Ureter (tissue), 1 donor: ENCODE measurements around the gene LILRB1. TPM values are rescaled to one million over a fixed set of nuclear protein-coding genes. Genes with fewer than 3 reads are reported as not detected.
"Not testable (repeated sequence)": the region's sequence is repeated elsewhere in the genome, so short reads cannot be mapped to it uniquely, and the experiment has no call there.

Experiments used
- DNase-seq: peaks from one replicate; pipeline ENCODE4 v3.0.0-alpha.2; 2020; ENCODE audit warnings: low spot score
- total RNA-seq: library from RNA; stranded (reverse); gene quantifications from one replicate; pipeline ENCODE4 v1.2.4, GENCODE V29; 2023
- donor health status: DM: yes; HTN: yes; CAD: no.

The LILRB1 gene
- 2.7 TPM for total RNA-seq

DNA sequence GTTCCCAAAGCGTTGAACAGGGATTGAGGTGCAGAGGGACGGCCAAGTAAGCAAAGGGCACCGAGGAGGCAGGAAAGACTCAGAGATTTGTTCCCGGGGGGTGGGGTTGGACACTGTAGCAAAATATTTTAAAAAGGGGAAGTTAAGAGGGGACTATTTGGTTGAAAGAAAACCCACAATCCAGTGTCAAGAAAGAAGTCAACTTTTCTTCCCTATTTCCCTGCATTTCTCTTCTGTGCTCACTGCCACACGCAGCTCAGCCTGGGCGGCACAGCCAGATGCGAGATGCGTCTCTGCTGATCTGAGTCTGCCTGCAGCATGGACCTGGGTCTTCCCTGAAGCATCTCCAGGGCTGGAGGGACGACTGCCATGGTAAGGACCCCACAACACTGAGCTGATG lies at the start of gene LILRB1:
TSS of gene LILRB1 (plus strand) at position 223 of the 400 bp plus-strand sequence. CDS start 590 bp downstream, outside the sequence.
- DNase-seq = not testable (repeated sequence)

DNA sequence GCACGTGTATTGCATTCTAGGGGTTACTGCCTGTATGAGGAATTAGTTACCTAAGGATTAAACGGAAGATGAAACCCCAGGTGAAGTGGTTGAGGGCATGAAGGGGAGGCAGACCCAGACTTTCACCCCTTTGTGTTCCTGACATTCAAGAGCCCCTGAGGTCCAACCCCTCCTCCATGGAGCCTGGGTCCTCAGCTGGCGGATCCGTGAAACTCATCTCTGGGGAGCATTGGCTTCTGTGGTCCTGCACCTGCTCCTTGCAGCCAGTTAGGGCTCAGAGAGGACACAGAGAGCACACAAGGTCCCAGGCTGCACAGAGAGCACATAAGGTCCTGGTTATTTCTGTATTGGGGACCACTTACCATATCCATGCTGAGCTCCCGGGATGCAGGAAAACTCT lies 43.9 kb upstream of the LILRB1 start:
- no peak for DNase-seq

DNA sequence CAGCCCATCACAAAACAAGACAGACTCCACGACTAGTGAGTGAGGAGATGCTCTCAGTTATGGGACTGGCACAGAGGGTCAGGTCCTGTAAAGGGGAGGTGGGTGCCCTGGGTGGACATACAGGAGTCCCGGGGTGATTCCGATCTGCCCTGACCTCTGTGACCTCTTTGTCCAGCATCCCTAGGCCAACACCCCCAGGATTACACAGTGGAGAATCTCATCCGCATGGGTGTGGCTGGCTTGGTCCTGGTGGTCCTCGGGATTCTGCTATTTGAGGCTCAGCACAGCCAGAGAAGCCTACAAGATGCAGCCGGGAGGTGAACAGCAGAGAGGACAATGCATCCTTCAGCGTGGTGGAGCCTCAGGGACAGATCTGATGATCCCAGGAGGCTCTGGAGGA lies 43.3 kb upstream of the LILRB1 start:
- DNase-seq = no peak

DNA sequence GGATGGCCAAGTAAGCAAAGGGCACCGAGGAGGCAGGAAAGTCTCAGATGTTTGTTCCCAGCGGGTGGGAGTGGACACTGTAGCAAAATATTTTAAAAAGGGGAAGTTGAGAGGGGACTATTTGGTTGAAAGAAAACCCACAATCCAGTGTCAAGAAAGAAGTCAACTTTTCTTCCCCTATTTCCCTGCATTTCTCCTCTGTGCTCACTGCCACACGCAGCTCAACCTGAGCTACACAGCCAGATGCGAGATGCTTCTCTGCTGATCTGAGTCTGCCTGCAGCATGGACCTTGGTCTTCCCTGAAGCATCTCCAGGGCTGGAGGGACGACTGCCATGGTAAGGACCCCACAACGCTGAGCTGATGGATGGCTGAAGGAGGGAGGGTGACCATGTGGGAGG lies 36.8 kb upstream of the LILRB1 start, which contains the start of gene LILRA1:
TSS of gene LILRA1 (plus strand) at position 188 of the 400 bp plus-strand sequence. CDS start 613 bp downstream, outside the sequence.
- not testable (repeated sequence) for DNase-seq

DNA sequence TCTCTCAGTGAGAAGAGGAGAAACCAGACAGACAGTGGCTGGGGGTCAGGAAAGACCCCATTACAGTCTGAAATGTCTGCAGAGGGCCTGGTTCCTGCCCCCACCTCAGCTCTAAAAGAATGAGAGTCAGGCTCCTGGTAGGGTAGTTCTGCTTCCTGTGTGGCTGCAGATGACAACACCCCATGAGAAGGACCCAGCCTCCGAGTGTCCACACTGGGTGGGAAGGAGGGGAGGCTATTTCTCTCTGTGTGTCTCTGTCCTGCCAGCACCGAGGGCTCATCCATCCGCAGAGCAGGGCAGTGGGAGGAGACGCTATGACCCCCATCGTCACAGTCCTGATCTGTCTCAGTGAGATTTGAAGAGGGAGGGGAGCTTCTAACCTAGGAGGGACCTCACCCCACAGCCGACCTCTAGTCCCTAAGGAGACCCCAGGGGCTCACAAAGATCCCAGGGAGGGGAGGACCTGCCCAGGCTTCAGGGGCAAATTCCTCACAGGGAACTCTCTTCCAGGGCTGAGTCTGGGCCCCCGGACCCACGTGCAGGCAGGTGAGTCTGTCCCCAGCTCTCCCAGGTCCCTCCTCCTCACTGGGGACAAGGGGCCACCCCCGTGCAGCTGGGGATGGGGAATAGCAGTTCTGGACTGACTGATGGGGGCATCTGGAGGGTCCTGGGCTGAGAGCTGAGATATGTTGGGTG lies 36.2 kb upstream of the LILRB1 start:
- not testable (repeated sequence) for DNase-seq

DNA sequence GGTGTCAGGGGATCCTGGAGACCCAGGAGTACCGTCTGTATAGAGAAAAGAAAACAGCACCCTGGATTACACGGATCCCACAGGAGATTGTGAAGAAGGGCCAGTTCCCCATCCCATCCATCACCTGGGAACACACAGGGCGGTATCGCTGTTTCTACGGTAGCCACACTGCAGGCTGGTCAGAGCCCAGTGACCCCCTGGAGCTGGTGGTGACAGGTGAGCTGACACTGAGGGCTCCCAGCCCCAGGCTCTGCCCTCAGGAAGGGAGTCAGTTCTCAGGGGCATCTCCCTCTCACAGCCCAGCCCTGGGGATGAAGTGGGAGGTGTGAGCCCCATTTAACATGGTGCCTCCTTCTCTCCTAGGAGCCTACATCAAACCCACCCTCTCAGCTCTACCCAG lies 35.5 kb upstream of the LILRB1 start:
- DNase-seq = no peak

DNA sequence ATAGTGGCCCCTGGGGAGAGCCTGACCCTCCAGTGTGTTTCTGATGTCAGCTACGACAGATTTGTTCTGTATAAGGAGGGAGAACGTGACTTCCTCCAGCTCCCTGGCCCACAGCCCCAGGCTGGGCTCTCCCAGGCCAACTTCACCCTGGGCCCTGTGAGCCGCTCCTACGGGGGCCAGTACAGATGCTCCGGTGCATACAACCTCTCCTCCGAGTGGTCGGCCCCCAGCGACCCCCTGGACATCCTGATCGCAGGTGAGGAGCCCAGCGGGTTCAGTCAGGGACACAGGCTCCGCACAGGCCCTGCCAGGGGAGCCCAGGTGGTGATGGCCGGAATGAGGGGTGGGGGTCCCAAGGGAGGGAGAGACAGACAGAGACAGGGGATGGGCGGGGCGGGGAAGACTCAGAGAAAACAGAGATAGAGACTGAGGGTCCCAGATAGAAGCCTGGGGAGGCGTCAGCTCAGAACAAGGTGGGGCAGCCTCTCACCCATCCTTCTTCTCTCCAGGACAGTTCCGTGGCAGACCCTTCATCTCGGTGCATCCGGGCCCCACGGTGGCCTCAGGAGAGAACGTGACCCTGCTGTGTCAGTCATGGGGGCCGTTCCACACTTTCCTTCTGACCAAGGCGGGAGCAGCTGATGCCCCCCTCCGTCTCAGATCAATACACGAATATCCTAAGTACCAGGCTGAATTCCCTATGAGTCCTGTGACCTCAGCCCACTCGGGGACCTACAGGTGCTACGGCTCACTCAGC lies 34.4 kb upstream of the LILRB1 start:
- DNase-seq = not testable (repeated sequence)

DNA sequence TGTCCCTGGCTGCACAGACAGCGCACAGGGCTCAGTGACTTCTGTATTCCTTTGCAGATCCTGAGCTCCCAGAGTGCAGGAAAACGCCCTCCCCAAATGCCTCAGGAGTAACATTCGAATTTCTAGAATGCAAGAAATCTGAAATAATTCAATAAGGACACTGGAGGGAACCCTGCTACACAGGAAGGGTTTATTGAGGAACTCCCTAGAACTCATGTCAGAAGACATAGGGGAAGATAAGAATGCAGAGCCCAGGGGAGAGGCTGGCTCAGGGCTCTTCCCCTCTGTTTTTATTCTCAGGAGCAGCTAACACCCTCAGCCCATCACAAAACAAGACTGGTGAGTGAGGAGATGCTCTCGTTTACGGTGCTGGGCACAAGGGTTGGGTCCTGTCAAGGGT lies 30.1 kb upstream of the LILRB1 start:
- no peak for DNase-seq

DNA sequence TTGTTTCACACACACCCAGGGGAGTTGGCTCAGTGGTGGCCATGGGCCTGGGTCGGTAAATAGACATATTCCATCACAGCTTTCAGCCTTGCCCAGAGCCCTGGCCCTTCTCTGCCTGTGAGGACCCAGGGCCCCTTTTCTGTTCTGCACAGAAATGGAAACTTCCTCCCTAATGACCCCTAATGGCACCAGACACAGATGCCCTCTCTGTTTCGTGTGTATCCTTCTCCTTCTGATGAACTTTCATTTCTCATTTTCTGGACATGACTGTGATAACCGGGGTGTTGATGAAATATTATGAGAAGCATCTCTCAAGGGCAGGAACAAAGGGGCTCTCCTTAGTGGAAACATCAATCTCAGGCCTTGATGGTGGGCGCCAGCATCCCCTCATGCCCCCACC lies 24.1 kb upstream of the LILRB1 start:
- DNase-seq = no peak

DNA sequence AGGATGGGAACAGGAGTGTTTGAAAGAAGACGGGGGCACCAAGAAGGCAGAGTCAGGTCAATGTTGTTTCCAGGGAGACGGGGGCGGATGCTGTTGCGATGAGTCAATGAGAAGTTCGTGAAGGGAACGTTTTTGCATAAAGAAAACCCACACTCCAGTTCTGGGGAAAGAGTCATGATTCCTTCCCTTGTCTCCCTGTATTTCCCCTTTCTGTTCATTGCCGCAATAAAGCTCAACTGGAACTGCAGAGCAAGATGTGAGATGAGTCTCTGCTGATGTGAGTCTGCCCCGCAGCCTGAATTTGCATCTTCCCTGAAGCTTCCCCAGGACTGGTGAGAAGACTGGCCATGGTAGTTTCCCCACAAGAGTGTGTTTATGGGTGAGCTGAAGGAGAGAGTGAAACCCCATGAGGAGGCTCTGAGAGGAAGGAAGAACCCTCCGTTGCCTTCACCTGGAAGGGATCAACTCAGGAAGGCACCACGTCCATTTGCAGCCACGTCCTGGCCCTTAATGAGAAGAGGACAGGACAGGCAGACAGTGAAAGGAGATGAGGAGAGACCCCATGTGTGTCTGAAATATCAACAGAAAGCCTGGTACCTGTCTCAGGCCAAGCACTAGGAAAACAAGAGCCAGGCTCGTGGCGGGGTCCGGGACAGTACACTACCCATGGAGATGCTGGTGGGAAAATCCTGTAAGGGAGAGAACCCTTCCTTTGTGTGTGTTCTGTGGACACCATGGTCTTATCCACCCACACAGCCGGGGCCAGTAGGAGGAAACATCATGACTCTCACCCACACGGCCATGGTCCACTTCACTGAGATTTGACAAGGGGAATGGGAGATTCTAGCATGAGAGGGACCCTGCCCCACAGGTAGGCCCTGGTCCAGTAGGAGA lies 23.1 kb upstream of the LILRB1 start:
- DNase-seq = no peak

DNA sequence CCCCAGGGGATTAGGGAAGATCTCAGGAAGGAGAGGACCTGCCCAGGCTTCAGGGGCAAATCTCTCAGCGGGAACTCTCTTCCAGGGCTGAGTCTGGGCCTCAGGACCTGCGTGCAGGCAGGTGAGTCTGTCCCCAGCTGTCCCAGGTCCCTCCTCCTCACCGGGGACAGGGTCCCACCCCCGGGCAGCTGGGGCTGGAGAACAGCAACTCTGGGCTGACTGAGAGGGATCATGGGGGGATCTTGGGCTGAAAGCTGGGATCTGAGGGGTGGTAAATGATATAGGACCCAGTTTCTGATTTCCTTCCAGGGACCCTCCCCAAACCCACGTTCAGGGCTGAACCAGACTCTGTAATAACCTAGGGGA lies 22.5 kb upstream of the LILRB1 start:
- DNase-seq = no peak

DNA sequence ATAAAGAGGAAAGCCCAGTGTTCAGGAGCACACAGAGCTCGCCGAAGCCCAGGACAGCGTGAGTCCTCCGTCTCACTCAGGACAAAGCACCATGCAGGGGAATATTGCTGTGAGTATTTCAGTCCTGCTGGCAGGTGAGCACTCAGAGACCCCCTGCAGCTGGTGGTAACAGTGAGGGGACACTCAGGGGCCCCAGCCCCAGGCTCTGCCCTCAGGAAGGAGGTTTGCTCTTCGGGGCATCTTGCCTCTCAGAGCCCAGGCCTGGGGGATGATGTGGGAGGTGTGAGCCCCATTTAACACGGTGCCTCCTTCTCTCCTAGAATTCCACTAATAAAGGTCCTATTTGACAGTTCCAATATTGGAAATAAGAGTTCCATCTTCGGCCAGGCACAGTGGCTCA lies 22.1 kb upstream of the LILRB1 start:
- no peak for DNase-seq

DNA sequence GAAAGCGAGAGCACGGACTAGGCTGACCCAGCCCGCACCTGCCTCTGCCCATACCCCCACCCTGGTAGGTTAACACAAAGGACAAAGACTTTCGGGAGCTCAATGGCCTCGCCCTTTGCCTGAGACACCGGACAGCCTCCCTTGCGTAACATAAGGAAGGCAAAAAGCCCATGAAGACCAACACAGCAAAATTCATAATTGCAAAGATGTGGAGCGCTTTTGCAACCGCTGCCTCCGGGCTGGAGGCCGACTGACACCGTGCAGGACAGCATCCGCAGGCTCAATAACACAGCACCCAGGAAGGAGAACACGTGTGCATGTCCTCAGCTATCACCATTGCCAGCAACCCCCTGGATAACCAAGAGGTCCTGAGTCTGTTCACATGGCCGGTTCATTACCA lies 21.5 kb upstream of the LILRB1 start:
- DNase-seq = no peak

DNA sequence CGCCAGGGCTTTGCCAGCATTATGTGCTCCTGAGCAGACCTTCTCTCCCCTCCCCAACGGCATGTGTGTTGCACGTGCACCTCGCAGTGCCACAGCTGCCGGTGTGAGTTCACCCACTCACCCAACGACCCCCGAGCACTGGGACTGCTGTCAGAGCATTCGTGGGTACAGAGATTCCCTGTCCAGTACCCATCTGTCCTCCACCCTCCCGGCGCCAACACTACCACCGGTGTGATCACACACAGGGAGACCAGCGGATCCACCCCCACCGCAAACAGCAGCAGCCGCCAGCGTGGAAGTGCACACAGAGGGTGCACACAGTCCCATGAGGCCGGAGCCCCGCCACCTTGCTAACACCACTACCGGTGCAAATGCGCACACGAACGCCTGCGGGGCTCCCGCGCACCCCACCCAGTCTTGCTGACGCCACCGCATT lies 20.9 kb upstream of the LILRB1 start:
- DNase-seq = no peak

DNA sequence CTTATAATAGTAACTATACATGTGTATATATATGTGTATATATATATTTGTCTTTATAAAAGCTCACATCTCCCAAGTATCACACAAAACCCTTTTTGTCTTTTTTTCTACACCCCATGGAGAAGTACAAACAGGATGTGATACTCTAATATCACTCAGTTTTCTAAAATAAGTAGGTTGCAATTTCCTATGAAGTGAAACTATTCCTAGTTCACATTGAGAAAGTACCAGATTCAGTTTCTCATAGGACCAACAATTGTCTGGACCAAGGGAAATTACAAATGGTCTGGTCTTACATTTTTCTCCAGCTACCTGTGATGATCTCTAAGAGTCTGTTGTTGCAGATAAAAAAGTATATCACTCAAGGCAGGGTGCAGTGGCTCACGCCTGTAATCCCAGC lies 17.9 kb upstream of the LILRB1 start:
- no peak for DNase-seq

DNA sequence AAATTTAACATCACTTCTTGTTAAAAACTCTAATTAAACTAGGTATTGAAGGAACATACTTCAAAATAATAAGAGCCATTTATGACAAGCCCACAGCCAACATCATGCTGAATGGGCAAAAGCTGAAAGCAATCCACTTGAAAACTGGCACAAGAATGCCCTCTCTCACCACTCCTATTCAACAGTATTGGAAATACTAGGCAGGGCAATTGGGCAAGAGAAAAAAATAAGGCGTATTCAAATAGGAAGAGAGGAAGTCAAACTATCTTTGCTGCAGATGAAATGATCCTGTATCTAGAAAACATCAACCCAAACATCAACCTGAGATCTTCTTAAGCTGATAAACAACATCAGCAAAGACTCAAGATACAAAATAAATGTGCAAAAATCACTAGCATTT lies 15.6 kb upstream of the LILRB1 start:
- no peak for DNase-seq

DNA sequence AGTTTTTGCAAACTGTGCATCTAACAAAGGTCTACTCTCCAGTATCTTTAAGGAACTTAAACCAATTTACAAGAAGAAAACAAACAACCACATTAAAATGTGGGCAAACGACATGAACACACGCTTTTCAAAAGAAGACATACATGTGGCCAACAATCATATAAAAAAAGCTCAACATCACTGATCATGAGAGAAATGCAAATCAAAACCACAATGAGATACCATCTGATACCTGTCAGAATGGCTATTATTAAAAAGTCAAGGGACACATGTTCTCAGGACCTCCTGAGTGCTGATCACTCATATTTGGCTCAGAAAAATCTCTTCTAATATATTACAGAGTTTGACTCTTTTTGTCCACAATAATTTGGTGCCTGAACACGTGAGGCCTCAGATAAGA lies 14.2 kb upstream of the LILRB1 start:
- DNase-seq = no peak

DNA sequence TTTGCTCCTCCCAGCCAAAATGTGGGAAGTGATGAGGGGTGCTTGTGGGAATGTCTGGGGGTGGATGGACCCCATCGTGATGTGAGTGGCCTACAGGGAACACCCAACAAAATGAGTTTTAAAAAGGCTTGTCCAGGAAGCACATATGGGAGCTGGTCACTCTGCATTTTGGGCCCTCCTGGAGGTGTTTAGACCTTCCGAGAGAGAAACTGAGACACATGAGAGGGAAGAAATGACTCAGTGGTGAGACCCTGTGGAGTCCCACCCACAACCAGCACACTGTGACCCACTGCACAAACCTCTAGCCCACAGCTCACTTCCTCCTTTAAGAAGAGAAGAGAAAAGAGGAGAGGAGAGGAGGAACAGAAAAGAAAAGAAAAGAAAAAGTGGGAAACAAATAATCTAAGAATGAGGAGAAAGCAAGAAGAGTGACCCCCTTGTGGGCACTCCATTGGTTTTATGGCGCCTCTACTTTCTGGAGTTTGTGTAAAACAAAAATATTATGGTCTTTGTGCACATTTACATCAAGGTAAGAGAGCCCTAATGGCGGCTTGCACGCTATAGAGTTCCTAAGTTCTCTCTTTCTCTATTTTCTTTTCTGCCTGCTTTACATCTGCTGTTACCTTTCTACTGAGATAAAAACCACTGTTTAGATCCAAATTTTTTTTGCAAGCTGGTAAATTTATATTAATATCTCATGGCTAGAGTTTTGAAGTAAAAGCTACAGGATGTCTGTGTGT lies 13.3 kb upstream of the LILRB1 start:
- no peak for DNase-seq

DNA sequence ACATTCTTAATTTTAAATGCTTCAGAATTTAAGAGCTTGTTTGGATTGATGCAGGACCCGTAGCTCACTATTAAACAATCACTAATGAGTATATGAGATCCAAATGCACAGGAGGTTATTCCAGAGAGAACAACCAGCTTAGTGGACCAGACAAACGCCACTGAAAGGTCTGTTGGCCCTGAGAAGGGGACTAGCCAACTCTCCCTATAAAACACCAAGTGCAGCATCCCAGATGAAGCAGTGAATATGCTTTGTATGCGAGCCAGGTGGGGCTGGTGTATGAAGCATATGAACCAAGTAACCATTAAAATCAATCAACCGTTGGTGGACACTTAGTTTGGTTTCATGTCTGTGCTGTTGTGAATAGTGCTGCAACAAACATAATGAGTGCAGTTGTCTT lies 9.8 kb upstream of the LILRB1 start:
- DNase-seq = no peak

DNA sequence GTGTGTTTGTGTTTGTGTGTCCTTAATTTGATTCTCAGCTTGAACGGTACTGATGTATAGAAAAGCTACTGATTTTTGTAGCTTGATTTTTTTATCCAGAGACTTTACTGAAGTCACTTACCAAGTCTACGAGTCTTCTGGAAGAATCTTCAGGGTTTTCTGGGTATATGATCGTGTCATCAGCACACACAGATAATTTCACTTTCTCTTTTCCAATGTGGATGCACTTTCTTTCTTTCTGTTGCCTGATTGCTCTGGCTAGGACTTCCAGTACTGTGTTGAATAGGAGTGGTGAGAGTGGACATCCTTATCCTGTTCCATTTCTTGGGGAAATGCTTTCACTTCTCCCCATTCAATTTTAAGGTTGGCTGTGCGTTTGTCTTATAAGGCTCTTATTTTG lies 7.9 kb upstream of the LILRB1 start:
- DNase-seq = no peak

DNA sequence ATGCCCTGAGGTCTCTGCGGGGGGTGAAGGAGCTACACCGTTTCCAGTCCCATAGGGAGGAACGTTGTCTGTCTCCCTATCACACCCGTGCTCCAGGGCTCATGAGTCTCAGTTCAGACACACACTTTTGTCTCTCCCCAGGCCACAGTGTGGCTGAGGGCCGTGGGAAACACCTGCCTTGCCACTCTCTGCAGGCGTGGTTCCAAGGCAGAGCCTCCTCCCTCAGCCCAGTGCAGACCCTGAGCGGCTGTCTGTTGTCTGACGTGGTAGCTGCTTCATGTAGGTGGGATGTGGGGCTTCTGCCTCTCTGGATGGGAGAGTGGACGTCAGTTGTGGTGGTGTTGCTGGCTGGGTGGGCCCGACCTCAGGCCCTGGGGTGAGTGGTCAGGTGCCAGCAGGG lies 6.0 kb upstream of the LILRB1 start:
- not testable (repeated sequence) for DNase-seq
